ENCODE measurements around the gene KHDC4. TPM values are rescaled to one million over a fixed set of nuclear protein-coding genes. Genes with fewer than 3 reads are reported as not detected.
A peak's percentile ranks its signal among the peaks of the same experiment; 100 is the strongest.

The KHDC4 gene
- total and polyA plus RNA-seq, 4 donors = 15.4 to 63.1 (median 34.6) TPM

- whole genome bisulfite sequencing, 2 donors = 1 to 2% methylated on average over 14 of the region's 14 CpGs
- no peaks in the 10 kb centered on the region for H3K9me3 ChIP-seq (ENCODE audit: control insufficient read depth in 4 of 4, insufficient read depth in 3 of 4, low read length in 3 of 4)
- no peaks in the 10 kb centered on the region for H3K27me3 ChIP-seq (ENCODE audit: control insufficient read depth in 3 of 3, insufficient read depth in 3 of 3, low read length in 2 of 3)
- H3K4me1 ChIP-seq (ENCODE audit: control insufficient read depth in 5 of 5, insufficient read depth in 5 of 5, low read length in 5 of 5) = peaks cover 30 to 74% (median 37%) of the 10 kb centered on the region in 5 donors
- no peak for ATAC-seq (ENCODE audit: insufficient read depth, low FRiP score)
- peak; percentile 93 to 96 (median 96) for DNase-seq
- H3K4me3 ChIP-seq = peak overlapping the region; percentile 88
- H3K36me3 ChIP-seq (ENCODE audit: control insufficient read depth in 4 of 4, insufficient read depth in 4 of 4, low read length in 4 of 4) = peaks cover 0 to 5% (median 0%) of the 10 kb centered on the region in 4 donors
- TF ChIP-seq CTCF (IDR thresholded peaks at IDR 0.05; ENCODE audit: control extremely low read depth, extremely low read depth) = no peak
- peak overlapping the region; percentile 39 to 81 for H3K9ac ChIP-seq (ENCODE audit: insufficient read depth in 1 of 2, low read length in 2 of 2)
- H3K27ac ChIP-seq (ENCODE audit: low read depth in 1 of 2, low read length in 1 of 2) = peak overlapping the region; percentile 89 to 97
Measured at GRCh38 chr1:155976062-155976912, 42.1 kb upstream of the KHDC4 start.

GRCh38 chr1:155975375-155976061 lies 41.3 kb upstream of the KHDC4 start:
- 6 to 11% methylated on average over 4 of the region's 4 CpGs for WGBS, 2 donors
- no peak for TF ChIP-seq CTCF (IDR thresholded peaks at IDR 0.05; ENCODE audit: control extremely low read depth, extremely low read depth)
- no peak for DNase-seq
- Histone ChIP-seq H3K9me3 (ENCODE audit: control insufficient read depth in 4 of 4, insufficient read depth in 3 of 4, low read length in 3 of 4) (no peaks in the 10 kb centered on the region), H3K4me3 (peak overlapping the region; percentile 88), H3K9ac (ENCODE audit: insufficient read depth in 1 of 2, low read length in 2 of 2) (peak overlapping the region; percentile 39 to 81), H3K27me3 (ENCODE audit: control insufficient read depth in 3 of 3, insufficient read depth in 3 of 3, low read length in 2 of 3) (no peaks in the 10 kb centered on the region), H3K36me3 (ENCODE audit: control insufficient read depth in 4 of 4, insufficient read depth in 4 of 4, low read length in 4 of 4) (peaks cover 0 to 5% (median 0%) of the 10 kb centered on the region in 4 donors), H3K27ac (ENCODE audit: low read depth in 1 of 2, low read length in 1 of 2) (peak overlapping the region; percentile 89 to 97), H3K4me1 (ENCODE audit: control insufficient read depth in 5 of 5, insufficient read depth in 5 of 5, low read length in 5 of 5) (peaks cover 29 to 75% (median 35%) of the 10 kb centered on the region in 5 donors)
- no peak for ATAC-seq (ENCODE audit: insufficient read depth, low FRiP score)

GRCh38 chr1:155974208-155975115 lies 40.2 kb upstream of the KHDC4 start:
- H3K4me3 ChIP-seq = peak overlapping the region; percentile 11
- peak overlapping the region; percentile 27 to 97 for H3K27ac ChIP-seq (ENCODE audit: low read depth in 1 of 2, low read length in 1 of 2)
- no peak for ATAC-seq (ENCODE audit: insufficient read depth, low FRiP score)
- no peak for TF ChIP-seq CTCF (IDR thresholded peaks at IDR 0.05; ENCODE audit: control extremely low read depth, extremely low read depth)
- H3K9me3 ChIP-seq (ENCODE audit: control insufficient read depth in 4 of 4, insufficient read depth in 3 of 4, low read length in 3 of 4) = no peaks in the 10 kb centered on the region
- peaks cover 23 to 75% (median 42%) of the 10 kb centered on the region in 5 donors for H3K4me1 ChIP-seq (ENCODE audit: control insufficient read depth in 5 of 5, insufficient read depth in 5 of 5, low read length in 5 of 5)
- H3K9ac ChIP-seq (ENCODE audit: insufficient read depth in 1 of 2, low read length in 2 of 2) = peak overlapping the region; percentile 39 to 81
- WGBS, 2 donors = 23 to 26% methylated on average over 13 of the region's 13 CpGs
- peak in 2 of 3 donors; percentile 60 to 69 for DNase-seq
- peaks cover 0 to 7% (median 1%) of the 10 kb centered on the region in 4 donors for H3K36me3 ChIP-seq (ENCODE audit: control insufficient read depth in 4 of 4, insufficient read depth in 4 of 4, low read length in 4 of 4)
- no peaks in the 10 kb centered on the region for H3K27me3 ChIP-seq (ENCODE audit: control insufficient read depth in 3 of 3, insufficient read depth in 3 of 3, low read length in 2 of 3)

Measured in lung (tissue), 12 donors.